Keratinocyte (primary cell): ENCODE data around the gene VAV2.

ENCODE experiments used
- CTCF ChIP-seq, 3 experiments: IDR thresholded peaks in 1 of 3; conservative IDR thresholded peaks in 1 of 3; optimal IDR thresholded peaks in 1 of 3; 2 replicates in 2 of 3; 3 replicates in 1 of 3; pipeline versions ENCODE3 to v1.5.1; 2011; ENCODE audit warnings: low read length in 3 of 3, mild to moderate bottlenecking in 3 of 3, moderate library complexity in 2 of 3, control low read depth in 1 of 3, inconsistent platforms in 1 of 3; ENCODE audit not compliant: insufficient read depth in 2 of 3; ENCODE audit errors: extremely low read depth in 1 of 3
- EZH2 ChIP-seq: IDR thresholded peaks from one replicate; pipeline ENCODE4 v1.6.1; 2012; ENCODE audit warnings: inconsistent platforms, mild to moderate bottlenecking, low read length, moderate library complexity

GRCh38 chr9:133996531-133997520 lies 4.7 kb upstream of the VAV2 start:
- TF ChIP-seq CTCF (optimal IDR thresholded peaks at IDR 0.05 in 1 of 3, IDR thresholded peaks at IDR 0.05 in 1 of 3, conservative IDR thresholded peaks at IDR 0.05 in 1 of 3; ENCODE audit: extremely low read depth in 1 of 3, insufficient read depth in 2 of 3, low read length in 3 of 3) (no peak), EZH2 (no peak)
